Testis (tissue), 2 donors: ENCODE results near the gene EPN1.

Experiments used
- POLR2A ChIP-seq: fragments of 450-650 bp; IDR thresholded peaks from one replicate; pipeline ENCODE4 v1.6.1; 2017; ENCODE audit warnings: antibody characterized with exemption, mild to moderate bottlenecking, moderate library complexity
- TF ChIP-seq, protein P1 (sequence below), 3 experiments: fragments of 450-650 bp in 2 of 3; fragments of 200-600 bp in 1 of 3; sonication (generic) in 1 of 3; IDR thresholded peaks; one replicate each; pipeline ENCODE4 v1.5.1; 2016 to 2019; ENCODE audit warnings: antibody characterized with exemption in 3 of 3, mild to moderate bottlenecking in 2 of 3, moderate library complexity in 1 of 3

DNA sequence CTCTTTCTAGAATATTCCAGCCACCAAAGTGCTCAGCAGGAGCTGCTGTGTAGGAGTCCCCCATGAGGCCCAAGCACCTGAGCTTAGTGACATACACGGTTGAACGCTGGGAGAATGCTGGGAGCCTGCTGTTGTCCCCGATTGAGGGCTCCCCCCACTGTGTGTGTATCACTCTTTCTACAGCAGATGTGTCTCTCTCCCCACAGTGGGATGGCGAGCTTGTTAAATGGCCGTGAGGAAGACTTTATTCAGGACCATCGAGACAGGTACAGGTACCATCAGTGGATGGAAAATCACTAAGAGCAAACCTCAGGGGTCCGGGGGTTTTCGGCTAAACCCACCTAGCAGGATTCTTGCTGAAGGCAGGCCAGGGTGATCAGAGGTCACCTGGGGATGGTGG lies 22.7 kb downstream of the EPN1 start:
- TF ChIP-seq, protein P1, sequence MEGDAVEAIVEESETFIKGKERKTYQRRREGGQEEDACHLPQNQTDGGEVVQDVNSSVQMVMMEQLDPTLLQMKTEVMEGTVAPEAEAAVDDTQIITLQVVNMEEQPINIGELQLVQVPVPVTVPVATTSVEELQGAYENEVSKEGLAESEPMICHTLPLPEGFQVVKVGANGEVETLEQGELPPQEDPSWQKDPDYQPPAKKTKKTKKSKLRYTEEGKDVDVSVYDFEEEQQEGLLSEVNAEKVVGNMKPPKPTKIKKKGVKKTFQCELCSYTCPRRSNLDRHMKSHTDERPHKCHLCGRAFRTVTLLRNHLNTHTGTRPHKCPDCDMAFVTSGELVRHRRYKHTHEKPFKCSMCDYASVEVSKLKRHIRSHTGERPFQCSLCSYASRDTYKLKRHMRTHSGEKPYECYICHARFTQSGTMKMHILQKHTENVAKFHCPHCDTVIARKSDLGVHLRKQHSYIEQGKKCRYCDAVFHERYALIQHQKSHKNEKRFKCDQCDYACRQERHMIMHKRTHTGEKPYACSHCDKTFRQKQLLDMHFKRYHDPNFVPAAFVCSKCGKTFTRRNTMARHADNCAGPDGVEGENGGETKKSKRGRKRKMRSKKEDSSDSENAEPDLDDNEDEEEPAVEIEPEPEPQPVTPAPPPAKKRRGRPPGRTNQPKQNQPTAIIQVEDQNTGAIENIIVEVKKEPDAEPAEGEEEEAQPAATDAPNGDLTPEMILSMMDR (IDR thresholded peaks at IDR 0.05), result no peak
- TF ChIP-seq POLR2A, result no peak
